Nephron (organoid): ENCODE measurements around the gene HOXC9.

Experiments
- H3K27ac Mint-ChIP-seq, 3 experiments: 2 replicates each; pipeline ENCODE4 v1.8.0; 2020; ENCODE audit warnings: mixed read lengths in 3 of 3, mild to moderate bottlenecking in 2 of 3, moderate library complexity in 1 of 3
- H3K27me3 Mint-ChIP-seq: 2 replicates; pipeline ENCODE4 v1.8.0; 2021; ENCODE audit warnings: low read depth, mild to moderate bottlenecking, moderate library complexity, mixed read lengths
- H3K36me3 Mint-ChIP-seq: 2 replicates; pipeline ENCODE4 v1.8.0; 2020; ENCODE audit warnings: low read depth, mixed read lengths
- H3K4me1 Mint-ChIP-seq: 2 replicates; pipeline ENCODE4 v1.8.0; 2020; ENCODE audit warnings: mixed read lengths
- H3K4me3 Mint-ChIP-seq, 3 experiments: 2 replicates each; pipeline ENCODE4 v1.8.0; 2020; ENCODE audit warnings: mild to moderate bottlenecking in 3 of 3, mixed read lengths in 3 of 3, moderate library complexity in 2 of 3
- H3K9me3 Mint-ChIP-seq: 2 replicates; pipeline ENCODE4 v1.8.0; 2020; ENCODE audit warnings: mixed read lengths
- CTCF ChIP-seq, 3 experiments: fragments of 200-600 bp; sonication (generic); IDR thresholded peaks; one replicate each; pipeline ENCODE4 v1.5.0; 2021; ENCODE audit warnings: antibody characterized with exemption in 3 of 3; ENCODE audit not compliant: unreplicated experiment in 3 of 3

HOXC9 gene

GRCh38 chr12:54005531-54005852 lies 5.5 kb downstream of the HOXC9 start:
- Mint-ChIP-seq H3K4me3 (peak overlapping the region; percentile 95 to 99 (median 96)), H3K36me3 (peaks cover 28% of the 10 kb centered on the region), H3K4me1 (peaks cover 73% of the 10 kb centered on the region), H3K9me3 (no peaks in the 10 kb centered on the region), H3K27me3 (peaks cover 53% of the 10 kb centered on the region), H3K27ac (peak overlapping the region; percentile 95 to 100 (median 100))
- TF ChIP-seq CTCF (IDR thresholded peaks at IDR 0.05; ENCODE audit: unreplicated experiment in 3 of 3): no peak

GRCh38 chr12:54005853-54006558 lies 6.0 kb downstream of the HOXC9 start:
- Mint-ChIP-seq H3K27ac (peak overlapping the region; percentile 95 to 100 (median 100)), H3K4me1 (peaks cover 77% of the 10 kb centered on the region), H3K27me3 (peaks cover 55% of the 10 kb centered on the region), H3K36me3 (peaks cover 28% of the 10 kb centered on the region), H3K4me3 (peak overlapping the region; percentile 95 to 99 (median 96)), H3K9me3 (no peaks in the 10 kb centered on the region)
- peak; percentile 94 to 96 (median 95) for TF ChIP-seq CTCF (IDR thresholded peaks at IDR 0.05; ENCODE audit: unreplicated experiment in 3 of 3)

GRCh38 chr12:54006559-54007220 lies 6.7 kb downstream of the HOXC9 start:
- peaks cover 81% of the 10 kb centered on the region for H3K4me1 Mint-ChIP-seq
- H3K27ac Mint-ChIP-seq: peak overlapping the region; percentile 95 to 100 (median 100)
- no peaks in the 10 kb centered on the region for H3K9me3 Mint-ChIP-seq
- H3K36me3 Mint-ChIP-seq: peaks cover 28% of the 10 kb centered on the region
- no peak for TF ChIP-seq CTCF (IDR thresholded peaks at IDR 0.05; ENCODE audit: unreplicated experiment in 3 of 3)
- peak overlapping the region; percentile 95 to 99 (median 96) for H3K4me3 Mint-ChIP-seq
- H3K27me3 Mint-ChIP-seq: peaks cover 58% of the 10 kb centered on the region

GRCh38 chr12:54007538-54008259 lies 7.7 kb downstream of the HOXC9 start:
- peaks cover 51% of the 10 kb centered on the region for H3K27me3 Mint-ChIP-seq
- peak overlapping the region; percentile 95 to 99 (median 96) for H3K4me3 Mint-ChIP-seq
- H3K4me1 Mint-ChIP-seq: peaks cover 81% of the 10 kb centered on the region
- no peaks in the 10 kb centered on the region for H3K9me3 Mint-ChIP-seq
- peaks cover 19% of the 10 kb centered on the region for H3K36me3 Mint-ChIP-seq
- H3K27ac Mint-ChIP-seq: peak overlapping the region; percentile 91 to 100 (median 95)
- no peak for TF ChIP-seq CTCF (IDR thresholded peaks at IDR 0.05; ENCODE audit: unreplicated experiment in 3 of 3)

- Mint-ChIP-seq H3K4me1 (peaks cover 81% of the 10 kb centered on the region), H3K4me3 (peak overlapping the region; percentile 95 to 99 (median 96)), H3K27ac (peak overlapping the region; percentile 91 to 100 (median 95)), H3K27me3 (peaks cover 51% of the 10 kb centered on the region), H3K36me3 (peaks cover 14% of the 10 kb centered on the region), H3K9me3 (no peaks in the 10 kb centered on the region)
- TF ChIP-seq CTCF (IDR thresholded peaks at IDR 0.05; ENCODE audit: unreplicated experiment in 3 of 3): no peak
Measured at GRCh38 chr12:54008260-54008552, 8.2 kb downstream of the HOXC9 start.
